Tibial nerve (tissue), 4 donors: ENCODE measurements around the gene NBPF19. TPM values are rescaled to one million over a fixed set of nuclear protein-coding genes. Genes with fewer than 3 reads are reported as not detected.
"Not testable (repeated sequence)": the region's sequence is repeated elsewhere in the genome, so short reads cannot be mapped to it uniquely, and the experiment has no call there.

ENCODE experiments used
- DNase-seq, 2 donors: peaks; one replicate each; pipeline ENCODE4 v3.0.0-alpha.2; 2019; ENCODE audit warnings: low spot score in 2 of 2
- H3K27ac ChIP-seq, 4 donors: fragments of 200-600 bp; sonication (generic) in 3 of 4; one replicate each; pipeline ENCODE4 v1.5.1; 2017 to 2019; ENCODE audit warnings: mild to moderate bottlenecking in 1 of 4
- H3K27me3 ChIP-seq, 2 donors: fragments of 200-600 bp; sonication (generic) in 1 of 2; one replicate each; pipeline versions ENCODE4 v1.5.1 to v1.6.0; 2017 to 2019
- H3K36me3 ChIP-seq, 3 donors: fragments of 200-600 bp; sonication (generic); one replicate each; pipeline ENCODE4 v1.5.1; 2018 to 2019
- H3K4me1 ChIP-seq, 4 donors: fragments of 200-600 bp; sonication (generic) in 3 of 4; one replicate each; pipeline ENCODE4 v1.5.1; 2017 to 2019
- H3K4me3 ChIP-seq, 4 donors: fragments of 200-600 bp; sonication (generic) in 3 of 4; one replicate each; pipeline ENCODE4 v1.5.1; 2017 to 2019; ENCODE audit warnings: mild to moderate bottlenecking in 1 of 4, moderate library complexity in 1 of 4
- H3K9me3 ChIP-seq, 4 donors: fragments of 200-600 bp; sonication (generic) in 3 of 4; one replicate each; pipeline ENCODE4 v1.5.1; 2017 to 2019
- WGBS, 2 donors: methylation state at CpG; one replicate each; pipeline ENCODE4 v1.1.5; 2018; 5-methylcytosine and 5-hydroxymethylcytosine counted together
- total RNA-seq, 4 donors: library from RNA; depleted of rRNA; stranded (reverse); fragments of >200 nt; gene quantifications; one replicate each; pipeline ENCODE4 v1.1.0, GENCODE V29; 2016
- TF ChIP-seq, protein P1 (sequence below), 5 experiments: fragments of 200-600 bp in 3 of 5; fragments of 450-650 bp in 2 of 5; sonication (generic) in 3 of 5; IDR thresholded peaks; one replicate each; pipeline ENCODE4 v1.5.1; 2016 to 2019; ENCODE audit warnings: antibody characterized with exemption in 5 of 5, mild to moderate bottlenecking in 3 of 5, moderate library complexity in 2 of 5

Gene NBPF19, protein sequence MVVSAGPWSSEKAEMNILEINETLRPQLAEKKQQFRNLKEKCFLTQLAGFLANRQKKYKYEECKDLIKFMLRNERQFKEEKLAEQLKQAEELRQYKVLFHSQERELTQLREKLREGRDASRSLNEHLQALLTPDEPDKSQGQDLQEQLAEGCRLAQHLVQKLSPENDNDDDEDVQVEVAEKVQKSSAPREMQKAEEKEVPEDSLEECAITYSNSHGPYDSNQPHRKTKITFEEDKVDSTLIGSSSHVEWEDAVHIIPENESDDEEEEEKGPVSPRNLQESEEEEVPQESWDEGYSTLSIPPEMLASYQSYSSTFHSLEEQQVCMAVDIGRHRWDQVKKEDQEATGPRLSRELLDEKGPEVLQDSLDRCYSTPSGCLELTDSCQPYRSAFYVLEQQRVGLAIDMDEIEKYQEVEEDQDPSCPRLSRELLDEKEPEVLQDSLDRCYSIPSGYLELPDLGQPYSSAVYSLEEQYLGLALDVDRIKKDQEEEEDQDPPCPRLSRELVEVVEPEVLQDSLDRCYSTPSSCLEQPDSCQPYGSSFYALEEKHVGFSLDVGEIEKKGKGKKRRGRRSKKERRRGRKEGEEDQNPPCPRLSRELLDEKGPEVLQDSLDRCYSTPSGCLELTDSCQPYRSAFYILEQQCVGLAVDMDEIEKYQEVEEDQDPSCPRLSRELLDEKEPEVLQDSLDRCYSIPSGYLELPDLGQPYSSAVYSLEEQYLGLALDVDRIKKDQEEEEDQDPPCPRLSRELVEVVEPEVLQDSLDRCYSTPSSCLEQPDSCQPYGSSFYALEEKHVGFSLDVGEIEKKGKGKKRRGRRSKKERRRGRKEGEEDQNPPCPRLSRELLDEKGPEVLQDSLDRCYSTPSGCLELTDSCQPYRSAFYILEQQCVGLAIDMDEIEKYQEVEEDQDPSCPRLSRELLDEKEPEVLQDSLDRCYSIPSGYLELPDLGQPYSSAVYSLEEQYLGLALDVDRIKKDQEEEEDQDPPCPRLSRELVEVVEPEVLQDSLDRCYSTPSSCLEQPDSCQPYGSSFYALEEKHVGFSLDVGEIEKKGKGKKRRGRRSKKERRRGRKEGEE (N-terminal part only)
- 10 to 100 TPM; 16.7 to 36.7 (median 25.8) TPM for total RNA-seq

DNA sequence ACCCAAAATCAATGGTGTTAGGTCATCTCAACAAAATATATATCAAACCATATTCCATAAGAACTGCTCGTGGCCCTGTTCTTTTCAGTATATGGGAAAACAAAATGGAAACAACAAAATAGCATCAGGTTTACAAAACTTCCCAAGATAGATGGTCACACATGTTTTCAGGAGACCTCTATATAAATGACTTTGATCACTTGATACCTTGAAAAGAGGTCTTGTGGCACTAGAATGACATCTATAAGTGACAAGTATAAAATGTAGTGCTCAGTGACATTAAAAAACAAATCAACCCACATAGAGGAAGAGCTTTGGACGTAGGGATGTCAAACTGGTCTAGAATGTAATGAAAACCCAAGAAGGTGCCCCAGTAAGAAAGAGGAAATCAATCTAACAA, at the start of gene NBPF19:
Gene NBPF19 (plus strand): TSS at position 301 of the 400 bp plus-strand sequence. CDS start 888 bp downstream, outside the sequence.
- not testable (repeated sequence) for H3K4me3 ChIP-seq, H3K9me3 ChIP-seq, H3K4me1 ChIP-seq, H3K27me3 ChIP-seq, DNase-seq, H3K27ac ChIP-seq, H3K36me3 ChIP-seq
- WGBS, 2 donors, result 67 to 86% methylated on average over 1 of the region's 2 CpGs

DNA sequence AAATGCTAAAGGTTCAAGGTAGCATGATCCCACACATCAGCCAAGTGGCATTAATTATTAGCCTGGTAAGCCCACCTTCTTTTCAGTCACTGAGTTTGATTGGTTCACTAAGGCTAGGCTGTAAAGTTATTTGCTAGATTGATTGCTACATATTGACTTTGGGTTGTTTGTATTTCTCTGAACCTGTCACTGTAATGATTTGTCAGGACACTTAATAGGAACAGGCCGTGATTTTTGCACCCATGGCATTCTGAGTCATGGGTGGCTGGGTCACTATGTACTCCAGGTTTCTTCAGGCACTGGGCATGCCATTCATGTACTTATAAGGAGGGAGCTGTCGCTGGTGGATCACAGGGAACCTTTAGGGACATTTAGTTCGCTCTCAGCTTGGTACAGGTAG, 46.5 kb upstream of the NBPF19 start:
- H3K4me1 ChIP-seq, H3K4me3 ChIP-seq, H3K9me3 ChIP-seq, H3K27ac ChIP-seq, H3K36me3 ChIP-seq, H3K27me3 ChIP-seq, DNase-seq: not testable (repeated sequence)
- WGBS, 2 donors, result 83 to 90% methylated on average over 2 of the region's 3 CpGs

DNA sequence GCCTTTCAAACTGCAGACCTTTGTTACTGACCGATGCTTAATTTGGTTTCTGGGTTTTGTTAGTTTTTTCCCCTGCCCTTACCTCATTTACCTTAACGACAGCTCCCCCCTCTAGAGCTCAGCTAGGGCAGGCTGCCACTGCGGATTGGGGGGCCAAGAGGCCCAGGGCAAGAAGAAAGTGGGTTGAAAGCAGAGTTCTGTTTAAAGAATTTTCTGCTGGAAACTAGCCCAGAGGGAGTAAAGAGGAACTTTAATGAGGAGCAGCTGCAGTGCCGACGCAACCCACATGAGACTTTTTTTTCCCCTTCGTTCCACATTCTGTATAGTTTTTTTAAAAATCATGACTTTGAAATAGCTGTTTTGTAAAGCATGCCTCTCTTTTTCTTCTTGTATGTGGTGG, 29.4 kb upstream of the NBPF19 start:
- H3K4me3 ChIP-seq, H3K36me3 ChIP-seq, H3K27me3 ChIP-seq, H3K9me3 ChIP-seq, H3K4me1 ChIP-seq: not testable (repeated sequence)
- WGBS, 2 donors, result 0 to 3% methylated on average over 5 of the region's 6 CpGs
- H3K27ac ChIP-seq, result peak overlapping the region in 3 of 4 donors; percentile 20 to 83 (median 65)
- DNase-seq, result peak; percentile 4 to 13

DNA sequence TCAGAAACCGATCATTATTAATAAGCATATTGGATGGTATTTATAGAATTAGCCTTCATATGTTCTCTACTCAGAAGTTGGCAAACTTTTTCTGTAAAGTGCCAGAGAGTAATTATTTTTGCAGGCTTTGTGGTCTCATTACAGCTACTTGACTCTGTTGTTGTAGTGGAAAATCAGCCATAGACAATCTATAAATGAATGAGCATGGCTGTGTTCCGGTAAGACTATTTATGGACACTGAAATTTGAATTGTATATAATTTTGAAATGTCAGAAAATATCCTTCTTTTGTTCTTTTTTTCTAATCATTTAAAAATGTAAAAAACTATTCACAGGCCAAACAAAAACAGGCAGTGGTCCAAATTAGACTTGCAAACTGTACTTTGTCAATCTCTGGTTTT, 22.6 kb upstream of the NBPF19 start:
- not testable (repeated sequence) for H3K27me3 ChIP-seq, H3K4me1 ChIP-seq, DNase-seq, H3K36me3 ChIP-seq, H3K27ac ChIP-seq, H3K9me3 ChIP-seq, H3K4me3 ChIP-seq
- WGBS, 2 donors, result 50 to 80% methylated on average over 1 of the region's 2 CpGs

DNA sequence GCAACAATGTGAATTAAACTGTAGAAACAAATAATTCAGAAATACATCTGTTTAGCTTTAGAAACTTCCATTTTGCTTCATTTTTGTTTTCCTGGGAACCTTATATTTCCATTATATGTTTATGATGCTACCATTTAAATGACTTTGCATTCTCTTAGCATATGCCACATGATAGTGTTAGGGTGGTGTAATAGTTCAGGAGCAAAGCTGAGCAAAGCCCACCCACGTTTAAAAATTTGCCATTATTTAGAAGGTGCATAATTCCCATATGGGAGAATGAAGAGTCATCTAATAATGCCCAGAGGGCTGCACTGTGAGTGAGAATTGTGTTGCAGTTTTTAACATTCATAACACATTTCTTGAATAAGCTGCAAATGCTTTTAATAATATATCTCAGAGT, 22.2 kb upstream of the NBPF19 start:
- not testable (repeated sequence) for H3K36me3 ChIP-seq, H3K27me3 ChIP-seq, H3K27ac ChIP-seq, H3K9me3 ChIP-seq, H3K4me3 ChIP-seq, H3K4me1 ChIP-seq, DNase-seq
- no CpG with 5 or more reads among the region's 1 CpG for WGBS, 2 donors

DNA sequence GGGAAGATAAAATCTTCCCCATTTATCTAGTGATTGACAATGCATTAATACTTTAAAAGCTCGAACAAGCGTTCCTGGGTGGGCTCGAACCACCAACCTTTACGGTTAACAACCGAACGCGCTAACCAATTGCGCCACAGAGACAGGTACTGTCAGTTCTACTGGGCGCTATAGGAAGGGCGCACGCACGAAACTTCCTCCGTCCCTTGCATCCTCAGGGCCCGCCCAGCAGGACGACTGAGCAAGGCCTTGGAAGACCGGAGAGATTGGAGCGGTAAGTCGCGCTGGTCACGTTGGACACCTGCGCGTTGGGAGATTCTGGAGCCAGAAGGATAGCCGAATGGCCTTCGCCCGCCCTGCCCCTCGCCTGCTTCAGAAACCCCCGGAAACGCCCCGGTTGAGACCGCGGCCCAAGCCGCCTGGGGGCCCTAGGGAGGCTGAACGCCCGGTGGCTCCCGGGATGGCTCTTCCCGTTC, 83.5 kb downstream of the NBPF19 start:
- not testable (repeated sequence) for H3K9me3 ChIP-seq, H3K4me1 ChIP-seq, H3K36me3 ChIP-seq, H3K27me3 ChIP-seq
- DNase-seq, result peak in 1 of 2 donors; percentile 5
- TF ChIP-seq, protein P1, sequence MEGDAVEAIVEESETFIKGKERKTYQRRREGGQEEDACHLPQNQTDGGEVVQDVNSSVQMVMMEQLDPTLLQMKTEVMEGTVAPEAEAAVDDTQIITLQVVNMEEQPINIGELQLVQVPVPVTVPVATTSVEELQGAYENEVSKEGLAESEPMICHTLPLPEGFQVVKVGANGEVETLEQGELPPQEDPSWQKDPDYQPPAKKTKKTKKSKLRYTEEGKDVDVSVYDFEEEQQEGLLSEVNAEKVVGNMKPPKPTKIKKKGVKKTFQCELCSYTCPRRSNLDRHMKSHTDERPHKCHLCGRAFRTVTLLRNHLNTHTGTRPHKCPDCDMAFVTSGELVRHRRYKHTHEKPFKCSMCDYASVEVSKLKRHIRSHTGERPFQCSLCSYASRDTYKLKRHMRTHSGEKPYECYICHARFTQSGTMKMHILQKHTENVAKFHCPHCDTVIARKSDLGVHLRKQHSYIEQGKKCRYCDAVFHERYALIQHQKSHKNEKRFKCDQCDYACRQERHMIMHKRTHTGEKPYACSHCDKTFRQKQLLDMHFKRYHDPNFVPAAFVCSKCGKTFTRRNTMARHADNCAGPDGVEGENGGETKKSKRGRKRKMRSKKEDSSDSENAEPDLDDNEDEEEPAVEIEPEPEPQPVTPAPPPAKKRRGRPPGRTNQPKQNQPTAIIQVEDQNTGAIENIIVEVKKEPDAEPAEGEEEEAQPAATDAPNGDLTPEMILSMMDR (IDR thresholded peaks at IDR 0.05), result peak in 1 of 5 experiments; percentile 41
- Histone ChIP-seq H3K4me3 (peak overlapping the region in 3 of 4 donors; percentile 22 to 46 (median 41)), H3K27ac (peak overlapping the region in 2 of 4 donors; percentile 28 to 53)
- 5 to 16% methylated on average over 7 to 12 of the region's 36 CpGs for WGBS, 2 donors

DNA sequence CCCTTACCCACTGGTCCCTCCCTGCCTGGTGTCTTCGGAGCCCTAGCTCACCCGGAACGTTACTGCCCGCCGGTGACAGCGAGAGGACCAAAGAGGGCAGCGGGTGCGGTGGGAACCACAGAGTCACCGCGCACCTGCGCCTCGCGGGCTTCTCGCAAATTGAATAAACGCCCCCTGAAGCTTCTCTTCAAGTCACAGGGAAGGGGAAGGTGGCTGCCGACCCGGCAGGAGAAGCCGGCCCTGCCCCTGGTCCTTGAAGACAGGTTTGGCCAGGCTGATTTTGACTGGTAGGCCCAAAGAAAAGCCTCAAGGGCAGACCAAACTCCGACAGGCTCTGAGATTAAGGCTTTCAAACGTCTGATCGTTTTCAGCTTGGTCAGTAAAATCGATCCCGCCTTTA, 87.0 kb downstream of the NBPF19 start:
- DNase-seq, H3K27ac ChIP-seq, H3K4me1 ChIP-seq, H3K36me3 ChIP-seq, H3K4me3 ChIP-seq, H3K27me3 ChIP-seq, H3K9me3 ChIP-seq: not testable (repeated sequence)
- 90% methylated on average over 2 of the region's 23 CpGs; no CpG with 5 or more reads in 1 of the 2 donors for WGBS, 2 donors

DNA sequence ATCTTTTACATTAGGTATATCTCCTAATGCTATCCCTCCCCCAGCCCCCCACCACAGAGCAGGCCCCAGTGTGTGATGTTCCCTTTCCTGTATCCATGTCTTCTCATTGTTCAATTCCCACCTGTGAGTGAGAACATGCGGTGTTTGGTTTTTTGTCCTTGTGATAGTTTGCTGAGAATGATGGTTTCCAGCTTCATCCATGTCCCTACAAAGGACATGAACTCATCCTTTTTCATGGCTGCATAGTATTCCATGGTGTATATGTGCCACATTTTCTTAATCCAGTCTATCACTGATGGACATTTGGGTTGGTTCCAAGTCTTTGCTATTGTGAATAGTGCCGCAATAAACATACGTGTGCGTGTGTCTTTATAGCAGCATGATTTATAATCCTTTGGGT, 90.6 kb downstream of the NBPF19 start:
- not testable (repeated sequence) for H3K4me1 ChIP-seq, H3K27ac ChIP-seq, DNase-seq, H3K36me3 ChIP-seq, H3K9me3 ChIP-seq, H3K27me3 ChIP-seq, H3K4me3 ChIP-seq
- 100% methylated on average over 1 of the region's 4 CpGs for WGBS, 2 donors

DNA sequence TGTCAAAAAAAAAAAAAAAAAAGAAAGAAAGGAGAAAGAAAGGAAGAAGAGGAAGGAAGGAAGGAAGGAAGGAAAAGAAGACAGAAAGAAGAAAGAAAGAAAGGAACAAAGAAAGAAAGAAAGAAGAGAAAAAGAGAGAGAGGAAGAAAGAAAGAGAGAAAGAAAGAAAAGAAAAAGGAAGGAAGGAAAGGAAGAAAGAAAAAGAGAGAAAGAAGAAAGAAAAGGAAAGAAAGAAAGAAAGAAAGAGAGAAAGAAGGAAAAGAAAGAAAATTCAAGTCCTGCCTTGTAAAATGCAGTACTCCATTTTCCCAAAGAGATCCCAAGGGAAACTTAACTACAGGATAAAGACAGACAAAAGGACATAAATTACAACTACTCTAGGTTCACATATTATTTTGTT, 97.9 kb downstream of the NBPF19 start:
- H3K27me3 ChIP-seq, H3K4me1 ChIP-seq, DNase-seq, H3K9me3 ChIP-seq, H3K27ac ChIP-seq, H3K4me3 ChIP-seq, H3K36me3 ChIP-seq: not testable (repeated sequence)

DNA sequence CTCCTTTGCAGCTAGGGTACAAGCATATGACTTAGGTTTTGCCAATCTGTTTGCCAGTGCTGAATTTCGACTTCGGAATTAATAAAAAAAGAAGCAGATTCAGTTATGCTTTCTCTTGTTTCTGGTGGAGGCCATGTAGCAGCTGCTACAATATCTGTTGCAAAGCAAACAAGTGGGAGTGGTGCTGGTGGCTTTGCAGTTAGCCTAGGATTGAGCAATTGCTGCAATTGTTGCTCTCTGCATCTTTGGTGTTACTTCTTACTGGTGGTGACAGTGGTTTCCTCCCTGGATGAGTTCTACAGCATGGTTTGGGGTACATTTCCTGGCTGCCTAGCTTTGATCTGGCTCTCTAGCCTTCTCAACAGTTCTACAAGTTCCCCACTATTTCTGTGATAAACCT, 110.7 kb downstream of the NBPF19 start:
- H3K36me3 ChIP-seq, DNase-seq, H3K4me3 ChIP-seq, H3K27me3 ChIP-seq, H3K9me3 ChIP-seq, H3K27ac ChIP-seq, H3K4me1 ChIP-seq: not testable (repeated sequence)
- WGBS, 2 donors, result 100% methylated on average over 1 of the region's 2 CpGs; no CpG with 5 or more reads in 1 of the 2 donors
